Vein endothelial cell (primary cell): ENCODE measurements around the gene ZNF18. TPM values are rescaled to one million over a fixed set of nuclear protein-coding genes. Genes with fewer than 3 reads are reported as not detected.

Experiments used
- small RNA-seq: library from RNA; depleted of rRNA; stranded (forward); fragments of <200 nt; gene quantifications from one replicate; pipeline ENCODE3, GENCODE V24; 2012
- total RNA-seq: library from RNA; depleted of rRNA; stranded (reverse); fragments of >200 nt; gene quantifications from 2 replicates; pipeline ENCODE4 v1.2.3, GENCODE V29; 2012

ZNF18 gene
- 7.5 and 8.1 TPM in 2 replicates for total RNA-seq

GRCh38 chr17:11997147-11997971 is at the start of gene ZNF18:
Gene ZNF18 (minus strand): TSS chr17:11997475. CDS start chr17:11992829, 4,646 bp downstream.

GRCh38 chr17:12020642-12021622 is 23.7 kb upstream of the ZNF18 start, which contains the start of gene MAP2K4:
Gene MAP2K4 (plus strand): TSS chr17:12020877. CDS start chr17:12020887, 10 bp downstream.

Small RNAs within 50 kb of the gene (small RNA-seq; reads per million reads assigned to genes)
- not detected for gene RNU11-2P

Other genes with a start within 250 kb of the ZNF18 start
- gene MAP2K4, start 23.4 kb upstream of the ZNF18 start, total RNA-seq: 25.5 and 30.3 TPM in 2 replicates